GM19099 (cell line): Measurements from ENCODE around the gene RNF144A.

Experiments used
- POLR2A ChIP-seq: IDR thresholded peaks from 3 replicates; pipeline ENCODE4 v1.6.1; 2011; ENCODE audit warnings: low read depth; ENCODE audit not compliant: insufficient read length; ENCODE audit errors: extremely low read depth

The RNF144A gene

DNA sequence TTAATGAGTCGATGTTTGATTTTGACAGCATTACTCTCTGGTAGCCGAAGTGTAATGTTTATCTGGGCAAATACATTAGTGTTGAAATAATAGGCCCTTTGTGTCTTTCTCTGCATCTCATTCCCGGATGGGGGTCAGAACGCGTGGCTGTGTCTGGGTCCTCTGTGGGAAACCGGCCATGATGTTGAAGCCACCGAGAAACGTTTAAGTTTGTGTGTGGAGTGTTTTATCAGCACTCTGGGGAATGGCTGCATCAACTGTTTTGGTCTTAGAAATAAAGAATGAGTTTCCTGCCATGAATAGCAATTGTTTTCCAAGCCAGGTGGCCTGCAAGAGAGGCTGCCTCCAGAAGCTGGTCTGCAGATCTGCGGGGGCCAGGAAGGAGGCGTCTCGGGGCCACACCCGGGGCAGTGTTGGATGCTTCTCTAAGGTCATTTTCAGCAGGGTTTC lies 69.7 kb downstream of the RNF144A start:
- no peak for TF ChIP-seq POLR2A

DNA sequence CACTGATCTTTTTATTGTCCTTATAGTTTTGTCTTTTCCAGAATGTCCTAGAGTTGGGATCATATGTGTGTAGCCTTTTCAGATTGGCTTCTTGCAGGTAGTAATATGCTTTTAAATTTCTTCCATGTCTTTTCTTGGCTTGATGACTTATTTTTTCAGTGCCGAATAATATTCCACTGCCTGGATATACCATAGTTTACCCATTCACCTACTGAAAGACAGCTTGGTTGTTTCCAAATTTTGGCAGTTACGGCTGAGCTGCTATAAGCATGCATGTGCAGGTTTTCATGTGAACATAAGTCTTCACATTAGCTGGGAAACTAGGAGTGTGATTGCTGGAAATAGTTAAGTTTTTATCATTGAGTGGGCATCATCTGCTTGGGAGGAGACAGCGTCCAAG lies 73.7 kb downstream of the RNF144A start:
- no peak for TF ChIP-seq POLR2A

DNA sequence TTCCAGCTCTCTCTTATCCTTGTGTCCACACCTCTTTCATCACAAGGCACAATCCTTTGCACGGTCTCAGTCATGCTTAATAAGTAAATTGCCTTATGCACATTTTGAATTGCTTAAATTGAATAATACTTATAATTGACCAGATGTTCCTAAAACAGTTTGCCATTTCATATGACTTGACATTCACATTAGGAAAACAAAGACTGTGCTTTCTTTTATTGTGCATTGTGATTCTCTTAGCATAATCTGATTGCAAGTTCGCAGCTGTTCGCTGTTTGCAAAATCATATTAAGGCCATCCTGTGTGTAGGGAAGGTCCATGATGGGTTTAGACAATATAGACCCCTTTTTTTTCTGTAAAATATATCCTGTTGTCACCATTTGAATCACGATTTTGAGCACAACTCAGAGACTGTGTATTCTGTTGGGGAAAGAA lies 75.6 kb downstream of the RNF144A start:
- TF ChIP-seq POLR2A, result no peak

DNA sequence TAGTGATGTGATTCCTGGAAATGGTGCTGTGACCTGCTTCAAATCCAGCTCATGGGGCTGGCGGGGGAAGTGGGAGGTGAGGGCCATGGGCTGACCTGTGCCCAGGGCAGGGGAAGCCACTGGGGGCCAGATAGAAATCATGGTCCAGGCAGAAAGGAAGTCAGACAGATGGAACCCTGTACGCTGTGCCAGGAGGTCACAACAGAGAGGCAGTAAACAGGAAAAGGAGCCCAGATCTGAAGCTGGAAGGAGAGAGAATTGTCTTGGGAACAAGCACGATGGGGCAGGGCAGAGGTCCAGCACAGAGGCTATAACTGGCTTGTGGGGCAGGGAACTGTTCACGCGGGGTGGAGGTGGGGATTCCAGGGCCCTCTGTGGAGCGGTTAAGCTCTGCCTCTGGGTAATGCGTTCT lies 76.0 kb downstream of the RNF144A start:
- no peak for TF ChIP-seq POLR2A

DNA sequence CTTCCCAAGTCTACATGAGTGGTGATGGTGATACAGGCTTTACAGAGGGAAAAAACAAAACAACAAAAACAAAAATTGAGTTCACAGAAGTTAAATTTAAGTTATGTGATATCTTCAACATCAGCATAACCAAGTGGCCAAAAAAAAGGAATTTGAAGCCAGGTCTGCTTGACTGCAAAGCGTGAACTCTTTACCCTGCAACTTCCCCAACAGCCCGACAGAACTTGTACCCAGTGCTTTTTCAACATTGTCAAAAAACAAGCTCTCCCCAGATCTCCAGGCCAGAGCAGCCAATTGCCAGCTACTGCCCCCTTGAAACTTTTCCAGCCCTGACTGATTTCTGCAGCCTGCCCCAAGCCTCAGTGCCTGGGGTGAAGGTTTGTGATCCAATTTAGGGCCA lies 76.7 kb downstream of the RNF144A start:
- no peak for TF ChIP-seq POLR2A

DNA sequence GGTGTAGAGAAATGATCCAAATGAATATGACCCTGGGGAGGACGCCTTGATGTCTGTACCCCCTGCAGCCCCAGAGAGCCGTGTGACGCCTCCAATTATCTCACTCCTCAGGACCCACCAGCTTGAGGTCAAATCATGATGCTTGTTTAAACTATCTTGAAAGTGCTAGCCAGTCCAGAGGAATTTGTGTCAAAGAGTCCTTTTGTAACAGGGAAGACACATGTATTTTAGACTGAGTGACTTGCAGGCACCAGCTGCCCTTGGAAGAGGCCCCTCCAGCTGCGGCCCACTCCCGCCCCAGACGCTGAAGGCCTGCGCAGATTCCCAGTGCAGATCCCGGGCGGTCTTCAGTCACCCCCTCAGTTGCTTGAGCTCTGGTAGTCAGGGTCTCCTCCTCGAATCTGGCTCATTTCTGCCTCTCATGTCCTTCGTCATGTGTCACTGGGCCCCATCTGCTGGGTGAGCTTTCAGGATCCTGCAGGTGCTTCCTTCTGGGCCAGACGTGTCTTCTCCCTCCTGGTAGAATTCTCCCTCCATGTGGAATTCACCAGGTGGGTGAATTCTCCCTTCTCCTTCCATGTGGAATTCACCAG lies 77.4 kb downstream of the RNF144A start:
- no peak for TF ChIP-seq POLR2A

DNA sequence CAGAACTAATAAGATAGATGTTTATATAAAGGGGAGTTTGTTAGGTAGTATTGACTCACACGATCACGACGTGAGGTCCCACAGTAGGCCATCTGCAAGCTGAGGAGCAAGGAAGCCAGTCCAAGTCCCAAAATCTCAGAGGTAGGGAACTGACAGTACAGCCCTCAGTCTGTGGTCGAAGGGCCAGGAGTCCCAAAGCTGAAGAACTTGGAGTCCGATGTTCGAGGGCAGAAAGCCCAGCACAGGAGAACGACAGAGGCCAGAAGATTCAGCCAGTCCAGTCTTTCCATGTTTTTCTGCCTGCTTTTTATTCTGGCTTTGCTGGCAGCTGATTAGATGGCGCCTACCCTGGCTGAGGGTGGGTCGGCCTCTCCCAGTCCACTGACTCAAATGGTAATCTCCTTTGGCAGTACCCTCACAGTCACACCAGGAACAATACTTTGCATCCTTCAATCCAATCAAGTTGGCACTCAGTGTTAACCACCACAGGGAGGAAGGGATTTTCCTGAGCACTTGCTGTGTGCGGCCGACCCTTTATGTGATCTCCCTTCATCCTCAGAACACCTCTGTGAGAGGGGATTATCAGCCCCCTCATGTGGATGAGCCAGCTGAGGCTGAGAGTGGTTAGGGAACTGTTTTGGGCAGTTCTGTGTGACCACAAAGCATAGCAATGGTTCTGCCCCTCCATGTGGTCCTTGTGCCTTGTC lies 78.3 kb downstream of the RNF144A start:
- TF ChIP-seq POLR2A, result no peak

DNA sequence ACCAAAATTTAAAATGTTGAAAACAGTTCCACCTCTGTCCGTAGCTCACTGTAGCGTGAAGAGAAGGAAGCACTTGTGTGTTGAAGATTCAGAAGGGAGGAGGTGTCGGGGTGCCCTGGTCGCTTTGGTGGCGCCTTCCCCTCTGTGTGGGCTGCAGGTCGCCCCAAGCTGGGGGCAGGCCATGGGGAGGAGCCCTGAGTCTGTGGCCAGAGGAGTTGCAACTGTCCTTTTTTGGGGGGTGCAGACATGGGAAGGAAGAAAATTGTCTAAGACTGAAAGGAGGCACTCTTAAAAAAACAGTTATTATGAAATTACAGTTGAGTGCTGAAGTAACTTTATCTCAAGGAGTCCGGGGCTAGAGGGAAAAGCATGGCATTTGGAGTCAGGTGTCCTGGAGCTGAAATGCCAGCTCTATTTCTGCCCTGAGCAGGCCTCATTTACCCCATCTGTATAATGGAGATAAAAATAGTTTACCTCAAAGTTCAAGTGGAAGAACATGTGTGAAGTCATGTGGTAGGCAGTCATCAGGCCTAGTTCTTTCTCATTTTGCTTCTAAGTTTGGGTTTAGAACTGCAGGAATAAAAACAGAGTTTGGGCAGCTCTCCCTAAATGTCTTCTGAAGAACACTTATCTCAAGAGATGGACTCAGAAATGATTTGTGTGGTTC lies 82.1 kb downstream of the RNF144A start:
- TF ChIP-seq POLR2A, result no peak

DNA sequence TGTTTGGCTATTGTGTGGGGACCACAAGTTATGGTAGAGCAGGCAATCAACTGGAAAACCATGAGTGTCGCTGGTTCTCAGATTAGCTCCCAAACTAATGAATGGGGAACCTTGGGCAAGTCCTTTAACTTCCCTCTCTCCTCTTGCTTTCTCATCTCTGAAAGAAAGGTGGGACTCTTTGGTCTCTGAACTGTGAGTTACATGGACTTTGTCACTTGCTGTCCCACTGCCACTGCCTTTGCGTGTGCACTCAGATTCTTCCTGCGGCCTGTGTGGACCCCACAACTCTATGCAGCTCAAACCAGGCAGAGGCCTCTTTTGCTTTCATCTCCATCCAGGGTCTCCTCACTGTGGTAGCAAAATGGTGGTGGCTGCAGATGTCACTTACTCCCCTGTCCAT lies 86.7 kb downstream of the RNF144A start:
- no peak for TF ChIP-seq POLR2A

DNA sequence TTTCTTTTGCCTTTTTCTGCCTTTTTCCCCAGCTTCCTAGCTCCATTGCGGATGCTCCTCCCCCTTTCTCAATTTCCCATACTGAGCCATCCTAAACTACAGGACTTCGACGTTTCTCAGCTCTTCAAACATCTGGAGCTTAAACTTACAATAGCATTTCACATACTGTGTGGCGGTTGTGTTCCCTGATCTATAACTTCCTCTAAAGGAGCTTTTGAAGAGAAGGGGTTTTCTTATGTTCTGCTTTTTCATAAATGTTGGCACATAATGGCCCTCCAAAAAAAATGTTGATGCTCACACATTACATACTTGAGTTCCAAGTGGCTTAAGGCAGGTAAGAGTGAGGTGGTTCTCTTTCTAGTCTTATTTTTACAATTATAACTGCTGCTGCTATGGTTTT lies 87.4 kb downstream of the RNF144A start:
- TF ChIP-seq POLR2A, result no peak

DNA sequence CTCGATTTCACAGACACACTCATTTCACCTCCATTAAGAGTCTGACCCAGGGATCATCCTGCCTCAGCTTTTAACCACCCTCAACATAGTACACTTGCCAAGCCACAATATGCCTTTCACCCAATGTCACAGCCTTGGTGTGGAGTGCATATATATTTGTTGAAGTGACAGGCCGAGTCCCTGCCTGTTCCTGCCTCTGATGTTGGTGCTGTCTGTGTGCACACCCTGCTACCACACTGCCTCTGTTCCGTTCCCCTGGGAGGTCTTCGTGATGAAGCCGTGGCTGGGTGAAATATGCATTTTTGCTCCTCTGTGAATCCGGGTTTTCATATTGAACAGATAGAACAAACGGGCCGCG lies 90.3 kb downstream of the RNF144A start:
- TF ChIP-seq POLR2A, result no peak

DNA sequence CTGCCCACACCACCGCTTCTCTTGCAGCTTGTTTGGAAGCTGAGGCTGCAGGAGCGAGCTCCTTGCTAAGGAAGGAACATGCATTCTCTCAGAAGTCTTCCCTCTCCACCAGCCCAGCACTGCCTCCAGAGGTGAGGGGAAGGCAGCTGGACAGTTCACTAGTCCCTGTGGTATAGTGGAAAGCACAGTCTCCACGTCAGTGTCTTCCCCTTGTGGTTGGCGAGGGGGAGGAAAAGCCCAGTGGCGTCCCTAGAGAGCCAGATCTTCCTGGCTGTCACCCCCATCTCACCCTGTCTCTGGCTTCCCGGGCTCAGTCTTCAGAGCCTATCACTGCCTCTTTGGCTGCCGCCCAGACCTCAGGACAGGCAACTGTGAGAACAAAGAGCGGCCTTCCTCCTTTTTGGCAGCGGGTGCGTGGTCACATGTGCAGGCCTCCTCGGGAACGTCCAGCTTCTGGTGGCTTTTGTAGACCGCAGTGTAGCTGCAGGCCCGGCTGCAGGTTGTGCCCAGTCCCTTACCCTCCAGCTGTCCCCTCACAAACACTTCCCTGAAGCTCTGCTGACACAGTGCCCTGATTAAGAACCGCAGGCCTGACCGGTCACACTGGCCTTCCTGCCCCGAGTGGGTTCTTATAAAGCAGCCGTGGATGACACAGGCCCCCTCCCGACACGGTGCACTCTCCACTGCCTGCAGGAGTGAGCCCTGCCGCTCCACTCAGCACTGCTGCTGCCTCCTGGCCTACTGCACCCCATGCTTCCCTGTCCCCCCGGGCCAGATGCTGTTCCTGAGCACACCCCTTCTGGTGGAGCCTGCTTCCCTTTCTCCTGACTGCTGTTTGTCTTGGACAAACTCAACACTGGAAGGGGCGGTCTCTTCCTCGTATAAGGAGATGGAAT lies 90.9 kb downstream of the RNF144A start:
- TF ChIP-seq POLR2A, result no peak

DNA sequence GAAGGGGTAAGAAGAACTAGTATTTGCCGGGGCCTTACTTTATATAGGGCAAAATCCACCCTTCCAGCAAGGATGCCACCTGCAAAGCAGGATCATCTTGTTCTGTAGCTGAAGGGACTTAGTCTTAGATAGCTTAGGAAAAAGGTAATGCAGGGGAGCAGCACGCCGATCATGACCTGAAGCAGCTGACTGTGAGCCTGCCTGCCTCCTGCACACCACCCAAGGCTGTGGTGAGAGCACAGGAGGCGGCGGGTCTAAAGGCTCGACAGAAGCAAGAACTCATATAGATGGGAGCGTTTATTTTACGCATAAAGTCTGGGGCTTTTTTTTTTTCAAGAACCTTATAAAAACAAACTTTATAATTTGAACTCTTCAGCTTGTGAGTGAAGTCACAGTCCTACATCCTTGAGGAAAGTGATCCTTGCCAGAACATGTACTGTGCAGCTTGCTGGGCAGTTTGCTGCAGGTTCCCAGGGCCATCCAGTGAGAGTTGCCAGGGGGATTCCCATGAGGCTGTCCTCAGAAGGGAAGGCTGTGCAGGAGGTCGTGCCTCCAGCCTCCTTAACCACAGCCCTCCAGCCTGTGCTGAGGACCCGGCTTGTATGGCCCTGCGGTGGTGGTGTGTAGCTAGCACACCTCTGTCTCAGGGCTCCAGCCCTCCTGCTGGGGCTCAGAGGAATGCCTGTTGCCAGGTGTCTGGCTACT lies 92.1 kb downstream of the RNF144A start:
- TF ChIP-seq POLR2A, result no peak

DNA sequence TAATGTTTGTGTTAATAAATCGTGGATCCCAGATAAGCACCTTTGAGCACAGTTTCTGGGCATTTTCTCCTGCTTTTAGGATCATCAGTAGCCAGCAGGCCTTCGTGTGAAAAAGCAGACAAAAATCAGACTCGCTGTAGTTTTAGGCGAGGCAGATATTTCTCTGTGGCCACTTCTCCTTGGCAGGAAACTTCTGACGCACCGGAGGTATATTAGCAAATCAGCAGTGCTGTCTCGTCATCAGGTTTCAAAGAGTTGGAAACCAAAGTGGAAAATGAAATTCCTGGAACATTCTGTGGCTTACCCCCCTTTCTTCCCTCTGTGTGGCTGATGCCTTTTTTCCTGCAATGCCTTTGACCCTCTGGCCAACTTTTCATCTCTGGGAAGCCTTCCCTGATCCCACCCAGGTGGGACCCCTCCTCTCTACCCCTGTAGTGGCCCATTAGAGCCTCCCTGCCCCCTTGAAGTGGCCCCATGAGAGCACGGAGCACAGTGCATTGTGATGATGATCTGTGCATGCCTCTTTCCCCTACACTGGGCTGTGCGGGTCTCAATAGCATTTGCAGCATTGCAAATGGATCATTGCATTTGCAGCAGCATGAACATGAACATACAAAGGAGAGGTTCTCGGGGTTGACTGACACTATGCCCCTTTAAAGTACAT lies 93.3 kb downstream of the RNF144A start:
- no peak for TF ChIP-seq POLR2A

DNA sequence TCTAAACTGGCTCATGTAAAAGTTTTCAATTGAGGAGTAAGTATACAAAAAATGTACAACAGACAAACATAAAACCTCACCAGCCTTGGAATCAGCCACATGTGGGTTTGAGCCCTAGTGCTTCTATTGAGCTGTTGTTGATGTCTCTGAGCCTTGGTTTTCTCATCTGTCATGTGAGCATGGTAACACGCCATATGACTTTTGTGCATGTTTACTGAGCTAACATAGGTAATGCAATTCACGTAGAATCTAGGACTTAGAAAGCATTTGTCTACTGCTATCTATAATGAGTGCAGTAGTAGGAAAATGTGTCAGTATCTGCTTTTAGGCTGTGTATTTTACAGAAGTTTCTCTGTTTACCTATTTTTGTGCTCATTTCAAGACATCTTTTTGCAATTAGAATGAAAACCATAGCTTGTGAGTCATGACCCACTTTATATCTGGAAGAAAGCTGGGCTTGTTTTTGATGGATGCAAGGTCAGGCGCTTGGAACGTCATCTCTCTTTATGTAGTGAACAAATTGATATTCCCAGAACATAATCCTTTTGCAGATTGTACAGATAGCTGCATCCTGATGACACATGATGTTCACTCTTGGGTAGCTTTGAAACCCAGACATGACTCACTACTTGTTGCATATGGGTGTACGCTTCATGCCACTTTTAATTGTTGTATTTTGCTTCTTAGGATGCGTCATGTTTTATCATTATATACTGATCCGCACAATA lies 94.3 kb downstream of the RNF144A start:
- no peak for TF ChIP-seq POLR2A
